Transverse colon (tissue), 4 donors: ENCODE results near the gene CUL1. TPM values are rescaled to one million over a fixed set of nuclear protein-coding genes. Genes with fewer than 3 reads are reported as not detected.

Source experiments
- DNase-seq: peaks from one replicate; pipeline ENCODE4 v3.0.0-alpha.2; 2019
- H3K27ac ChIP-seq, 4 donors: fragments of 200-600 bp; sonication (generic); 2 replicates each; pipeline ENCODE4 v1.5.1; 2016 to 2018; ENCODE audit warnings: inconsistent platforms in 4 of 4
- H3K27me3 ChIP-seq: fragments of 200-600 bp; sonication (generic); 2 replicates; pipeline ENCODE4 v1.5.1; 2017; ENCODE audit warnings: inconsistent platforms
- H3K36me3 ChIP-seq, 4 donors: fragments of 200-600 bp; sonication (generic); 2 replicates each; pipeline ENCODE4 v1.5.1; 2017 to 2019; ENCODE audit warnings: inconsistent platforms in 4 of 4
- H3K4me1 ChIP-seq, 4 donors: fragments of 200-600 bp; sonication (generic); 2 replicates each; pipeline ENCODE4 v1.5.1; 2017 to 2020; ENCODE audit warnings: inconsistent platforms in 4 of 4
- H3K4me3 ChIP-seq, 4 donors: fragments of 200-600 bp; sonication (generic); 1 replicate in 1 of 4; 2 replicates in 3 of 4; pipeline versions ENCODE4 v1.5.1 to v1.6.1; 2017 to 2019; ENCODE audit warnings: inconsistent platforms in 4 of 4
- H3K9me3 ChIP-seq, 2 donors: fragments of 200-600 bp; sonication (generic); 2 replicates each; pipeline ENCODE4 v1.5.1; 2017 to 2019; ENCODE audit warnings: inconsistent platforms in 2 of 2
- EP300 ChIP-seq: sonication (generic); formaldehyde crosslinking; IDR thresholded peaks from one replicate; pipeline ENCODE4 v1.6.1; 2017; ENCODE audit warnings: antibody characterized with exemption, low read depth
- POLR2A ChIP-seq: fragments of 450-650 bp; IDR thresholded peaks from one replicate; pipeline ENCODE4 v1.6.1; 2016; ENCODE audit warnings: antibody characterized with exemption, mild to moderate bottlenecking, moderate library complexity
- POLR2AphosphoS5 ChIP-seq, 3 donors: sonication (generic); formaldehyde crosslinking; IDR thresholded peaks; one replicate each; pipeline ENCODE4 v1.6.1; 2016; ENCODE audit warnings: antibody characterized with exemption in 3 of 3
- WGBS, 2 donors: methylation state at CpG; one replicate each; pipeline ENCODE4 v1.1.5; 2018; ENCODE audit warnings: low coverage in 1 of 2; 5-methylcytosine and 5-hydroxymethylcytosine counted together
- in situ Hi-C, 4 donors: fragments of 200-750 bp; cut with MboI; loops; one replicate each; pipeline versions ENCODE4 v1.15.0 to v1.15.1; 2017; ENCODE audit warnings: low sequenced_read_pairs in 3 of 4, low pct_ligation_motif_present in 1 of 4, low pct_unique_long_range_greater_than_20kb in 1 of 4
- intact Hi-C: fragments of 100-400 bp; cut with DNase I; formaldehyde crosslinking; loops from one replicate; pipeline ENCODE4 v1.15.1; 2023; ENCODE audit warnings: low total_unique reads
- total RNA-seq, 4 donors: library from RNA; depleted of rRNA; stranded (reverse); fragments of >200 nt; gene quantifications; one replicate each; pipeline ENCODE4 v1.1.0, GENCODE V29; 2016
- TF ChIP-seq, protein P1 (sequence below), 5 experiments: fragments of 200-600 bp in 3 of 5; fragments of 450-650 bp in 2 of 5; sonication (generic) in 3 of 5; IDR thresholded peaks; 1 replicate in 2 of 5; 2 replicates in 3 of 5; pipeline ENCODE4 v1.5.1; 2016 to 2017; ENCODE audit warnings: antibody characterized with exemption in 5 of 5, inconsistent platforms in 3 of 5, mild to moderate bottlenecking in 2 of 5, moderate library complexity in 1 of 5

Gene CUL1
- total RNA-seq, 4 donors from 2014 or later, result 17.6 to 44.6 (median 28.8) TPM

DNA sequence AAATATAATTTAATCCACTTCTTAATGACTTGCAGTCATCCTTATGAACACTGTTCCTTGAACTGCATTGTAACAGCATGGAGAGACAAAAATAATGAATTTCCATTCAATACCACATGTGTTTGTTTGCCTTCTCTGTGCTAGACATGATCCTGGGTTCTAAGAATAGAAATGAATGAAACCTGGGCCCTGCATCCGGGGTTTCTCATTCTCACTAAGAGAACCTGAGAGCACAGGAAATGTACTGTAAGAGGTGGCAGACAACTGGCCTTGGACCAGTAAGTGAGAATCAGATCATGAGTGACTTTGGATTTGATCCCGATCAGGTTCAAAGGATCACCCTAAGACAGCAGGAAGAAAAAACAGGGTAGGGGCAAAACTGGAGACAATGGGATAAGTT is 37.2 kb upstream of the CUL1 start:
- DNase-seq, result no peak
- Histone ChIP-seq H3K36me3 (no peaks in the 10 kb centered on the region), H3K9me3 (no peaks in the 10 kb centered on the region), H3K27ac (no peak overlapping the region), H3K4me1 (no peaks in the 10 kb centered on the region), H3K4me3 (no peak overlapping the region), H3K27me3 (no peaks in the 10 kb centered on the region)
- 77 to 89% methylated on average over 1 to 2 of the region's 2 CpGs for WGBS, 2 donors
- TF ChIP-seq POLR2AphosphoS5 (IDR thresholded peaks at IDR 0.05), result no peak
- TF ChIP-seq, protein P1, sequence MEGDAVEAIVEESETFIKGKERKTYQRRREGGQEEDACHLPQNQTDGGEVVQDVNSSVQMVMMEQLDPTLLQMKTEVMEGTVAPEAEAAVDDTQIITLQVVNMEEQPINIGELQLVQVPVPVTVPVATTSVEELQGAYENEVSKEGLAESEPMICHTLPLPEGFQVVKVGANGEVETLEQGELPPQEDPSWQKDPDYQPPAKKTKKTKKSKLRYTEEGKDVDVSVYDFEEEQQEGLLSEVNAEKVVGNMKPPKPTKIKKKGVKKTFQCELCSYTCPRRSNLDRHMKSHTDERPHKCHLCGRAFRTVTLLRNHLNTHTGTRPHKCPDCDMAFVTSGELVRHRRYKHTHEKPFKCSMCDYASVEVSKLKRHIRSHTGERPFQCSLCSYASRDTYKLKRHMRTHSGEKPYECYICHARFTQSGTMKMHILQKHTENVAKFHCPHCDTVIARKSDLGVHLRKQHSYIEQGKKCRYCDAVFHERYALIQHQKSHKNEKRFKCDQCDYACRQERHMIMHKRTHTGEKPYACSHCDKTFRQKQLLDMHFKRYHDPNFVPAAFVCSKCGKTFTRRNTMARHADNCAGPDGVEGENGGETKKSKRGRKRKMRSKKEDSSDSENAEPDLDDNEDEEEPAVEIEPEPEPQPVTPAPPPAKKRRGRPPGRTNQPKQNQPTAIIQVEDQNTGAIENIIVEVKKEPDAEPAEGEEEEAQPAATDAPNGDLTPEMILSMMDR (IDR thresholded peaks at IDR 0.05), result no peak
- no peak for TF ChIP-seq EP300
- no peak for TF ChIP-seq POLR2A
- intact Hi-C loops, result no loop called here
- in situ Hi-C loops, result no loop called here

DNA sequence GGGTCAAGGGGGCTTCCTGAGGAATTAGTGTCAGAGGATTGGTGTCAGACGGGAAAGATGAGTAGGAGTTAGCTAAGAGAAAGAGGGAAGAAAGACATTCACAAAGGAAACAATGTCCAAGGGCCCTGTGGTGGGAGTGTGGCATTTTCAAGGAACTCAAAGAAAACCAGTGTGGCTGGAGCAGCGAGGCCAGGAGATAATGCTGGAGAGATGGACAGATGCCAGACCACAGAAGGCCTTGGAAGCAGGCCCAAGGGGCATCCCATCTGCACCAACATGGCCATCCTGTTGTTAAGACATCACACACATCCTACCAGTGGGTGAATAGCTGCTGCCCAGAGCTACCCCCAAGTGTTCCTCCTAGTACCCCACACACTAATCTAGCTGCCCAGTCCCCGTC is 36.1 kb upstream of the CUL1 start:
- no peaks in the 10 kb centered on the region for H3K4me1 ChIP-seq
- TF ChIP-seq, protein P1 (IDR thresholded peaks at IDR 0.05), result no peak
- no peak for TF ChIP-seq POLR2AphosphoS5 (IDR thresholded peaks at IDR 0.05)
- no peak for TF ChIP-seq POLR2A
- no peak for TF ChIP-seq EP300
- no peaks in the 10 kb centered on the region for H3K27me3 ChIP-seq
- no peaks in the 10 kb centered on the region for H3K36me3 ChIP-seq
- 60 to 68% methylated on average over 2 to 3 of the region's 3 CpGs for WGBS, 2 donors
- DNase-seq, result no peak
- H3K4me3 ChIP-seq, result no peak overlapping the region
- H3K27ac ChIP-seq, result no peak overlapping the region
- no peaks in the 10 kb centered on the region for H3K9me3 ChIP-seq
- in situ Hi-C loops, result no loop called here
- intact Hi-C loops, result no loop called here

- TF ChIP-seq, protein P1 (IDR thresholded peaks at IDR 0.05), result no peak
- TF ChIP-seq POLR2AphosphoS5 (IDR thresholded peaks at IDR 0.05) (no peak), EP300 (no peak), POLR2A (no peak)
- no peak for DNase-seq
- no peak overlapping the region for H3K27ac ChIP-seq
- intact Hi-C loops (no loop called here), in situ Hi-C loops (no loop called here)
- WGBS, 2 donors, result 42 to 72% methylated on average over 3 to 6 of the region's 6 CpGs
- no peaks in the 10 kb centered on the region for H3K36me3 ChIP-seq
- H3K9me3 ChIP-seq, result no peaks in the 10 kb centered on the region
- H3K4me3 ChIP-seq, result no peak overlapping the region
- no peaks in the 10 kb centered on the region for H3K27me3 ChIP-seq
- no peaks in the 10 kb centered on the region for H3K4me1 ChIP-seq
Observed at GRCh38 chr7:148664324-148664723, 34.4 kb upstream of the CUL1 start.

GRCh38 chr7:148665221-148665620 is 33.5 kb upstream of the CUL1 start:
- no peak for DNase-seq
- H3K4me1 ChIP-seq, result no peaks in the 10 kb centered on the region
- in situ Hi-C loops, result no loop called here
- H3K9me3 ChIP-seq, result no peaks in the 10 kb centered on the region
- H3K27ac ChIP-seq, result no peak overlapping the region
- intact Hi-C loops, result no loop called here
- H3K27me3 ChIP-seq, result no peaks in the 10 kb centered on the region
- no peak overlapping the region for H3K4me3 ChIP-seq
- 30 to 75% methylated on average over 2 to 4 of the region's 4 CpGs for WGBS, 2 donors
- H3K36me3 ChIP-seq, result no peaks in the 10 kb centered on the region
- no peak for TF ChIP-seq EP300
- TF ChIP-seq POLR2A, result no peak
- TF ChIP-seq, protein P1 (IDR thresholded peaks at IDR 0.05), result no peak
- no peak for TF ChIP-seq POLR2AphosphoS5 (IDR thresholded peaks at IDR 0.05)
